SK-N-SH treated with all-trans-retinoic acid at 6 μM for 48 hours (cell line): ENCODE results near the gene GIMAP7.

Experiments used
- ATAC-seq: fragments of 200-7000 bp; cut with Tn5 transposase; 3 replicates; pipeline ENCODE4 v1.9.1; 2020; ENCODE audit warnings: mild to moderate bottlenecking, moderate library complexity
- ARNTL ChIP-seq: fragments of 450-650 bp; formaldehyde crosslinking; IDR thresholded peaks from 2 replicates; pipeline ENCODE4 v1.5.0; 2020; ENCODE audit warnings: low read depth, mild to moderate bottlenecking, moderate library complexity, borderline replicate concordance
- CREB5 ChIP-seq: fragments of 250-450 bp; sonication (Bioruptor Pico); IDR thresholded peaks from 2 replicates; pipeline ENCODE4 v1.5.1; 2020; ENCODE audit warnings: low read depth, mild to moderate bottlenecking, moderate library complexity
- CSDC2 ChIP-seq: fragments of 250-450 bp; sonication (Bioruptor Pico); IDR thresholded peaks from 2 replicates; pipeline ENCODE4 v1.5.0; 2020; ENCODE audit warnings: mild to moderate bottlenecking, moderate library complexity
- CSRNP3 ChIP-seq: fragments of 250-450 bp; sonication (Bioruptor Pico); IDR thresholded peaks from 2 replicates; pipeline ENCODE4 v1.5.1; 2021; ENCODE audit warnings: mild to moderate bottlenecking, moderate library complexity
- ESRRG ChIP-seq: fragments of 250-450 bp; sonication (Bioruptor Pico); IDR thresholded peaks from 2 replicates; pipeline ENCODE4 v1.6.1; 2021; ENCODE audit warnings: mild to moderate bottlenecking
- GLIS3 ChIP-seq: fragments of 250-450 bp; sonication (Bioruptor Pico); IDR thresholded peaks from 2 replicates; pipeline ENCODE4 v1.5.0; 2020; ENCODE audit warnings: mild to moderate bottlenecking, moderate library complexity
- ISL1 ChIP-seq: fragments of 250-450 bp; sonication (Bioruptor Pico); IDR thresholded peaks from 2 replicates; pipeline ENCODE4 v2.1.2; 2022; ENCODE audit warnings: mild to moderate bottlenecking, moderate library complexity
- OSR1 ChIP-seq: fragments of 250-450 bp; sonication (Bioruptor Pico); IDR thresholded peaks from 2 replicates; pipeline ENCODE4 v1.8.0; 2022; ENCODE audit warnings: moderate library complexity, mild to moderate bottlenecking, inconsistent platforms
- PATZ1 ChIP-seq: fragments of 250-450 bp; sonication (Bioruptor Pico); IDR thresholded peaks from 2 replicates; pipeline ENCODE4 v1.8.0; 2020; ENCODE audit warnings: mild to moderate bottlenecking, moderate library complexity, borderline replicate concordance
- POU6F1 ChIP-seq: fragments of 250-450 bp; sonication (Bioruptor Pico); IDR thresholded peaks from 2 replicates; pipeline ENCODE4 v1.8.0; 2021; ENCODE audit warnings: low read depth, mild to moderate bottlenecking, moderate library complexity, borderline replicate concordance
- PPARA ChIP-seq: fragments of 250-450 bp; sonication (Bioruptor Pico); IDR thresholded peaks from 2 replicates; pipeline ENCODE4 v1.5.0; 2020; ENCODE audit warnings: mild to moderate bottlenecking, borderline replicate concordance
- RARB ChIP-seq: fragments of 250-450 bp; sonication (Bioruptor Pico); IDR thresholded peaks from 2 replicates; pipeline ENCODE4 v1.8.0; 2021; ENCODE audit warnings: mild to moderate bottlenecking, moderate library complexity
- SNAI2 ChIP-seq: fragments of 250-450 bp; sonication (Bioruptor Pico); IDR thresholded peaks from 2 replicates; pipeline ENCODE4 v1.5.0; 2020; ENCODE audit warnings: mild to moderate bottlenecking, moderate library complexity
- TCF4 ChIP-seq: fragments of 250-450 bp; sonication (Bioruptor Pico); IDR thresholded peaks from 2 replicates; pipeline ENCODE4 v1.8.0; 2021; ENCODE audit warnings: mild to moderate bottlenecking, moderate library complexity, borderline replicate concordance
- TOX ChIP-seq: fragments of 250-450 bp; sonication (Bioruptor Pico); IDR thresholded peaks from 2 replicates; pipeline ENCODE4 v1.8.0; 2021; ENCODE audit warnings: mild to moderate bottlenecking, moderate library complexity, borderline replicate concordance
- TSHZ2 ChIP-seq: fragments of 250-450 bp; sonication (Bioruptor Pico); IDR thresholded peaks from 2 replicates; pipeline ENCODE4 v1.5.0; 2020; ENCODE audit warnings: mild to moderate bottlenecking, moderate library complexity
- ZC3H10 ChIP-seq: fragments of 250-450 bp; sonication (Bioruptor Pico); IDR thresholded peaks from 2 replicates; pipeline ENCODE4 v1.5.1; 2021; ENCODE audit warnings: mild to moderate bottlenecking, moderate library complexity
- ZFP3 ChIP-seq: fragments of 250-450 bp; sonication (Bioruptor Pico); IDR thresholded peaks from 2 replicates; pipeline ENCODE4 v1.5.0; 2020; ENCODE audit warnings: mild to moderate bottlenecking, moderate library complexity
- ZFP30 ChIP-seq: fragments of 450-650 bp; formaldehyde crosslinking; IDR thresholded peaks from 2 replicates; pipeline ENCODE4 v1.5.0; 2022; ENCODE audit warnings: mild to moderate bottlenecking, moderate library complexity
- ZNF565 ChIP-seq: fragments of 450-650 bp; formaldehyde crosslinking; conservative IDR thresholded peaks from 2 replicates; pipeline ENCODE4 v1.5.0; 2020; ENCODE audit warnings: low read depth, mild to moderate bottlenecking, moderate library complexity
- ZNF70 ChIP-seq: fragments of 450-650 bp; formaldehyde crosslinking; IDR thresholded peaks from 2 replicates; pipeline ENCODE4 v1.5.0; 2020; ENCODE audit warnings: mild to moderate bottlenecking, moderate library complexity
- ZNF8 ChIP-seq: fragments of 450-650 bp; formaldehyde crosslinking; IDR thresholded peaks from 2 replicates; pipeline ENCODE4 v1.5.0; 2020; ENCODE audit warnings: mild to moderate bottlenecking, moderate library complexity

GIMAP7 gene

GRCh38 chr7:150538259-150538658, 23.6 kb downstream of the GIMAP7 start:
- ATAC-seq: no peak
- TF ChIP-seq ESRRG (CRISPR knock-in tag) (no peak), ZC3H10 (CRISPR knock-in tag) (no peak), ARNTL (CRISPR knock-in tag) (no peak), PPARA (no peak), ZNF8 (CRISPR knock-in tag) (no peak), OSR1 (no peak), TCF4 (CRISPR knock-in tag) (no peak), ZFP30 (CRISPR knock-in tag) (no peak), ZFP3 (CRISPR knock-in tag) (no peak), CSDC2 (CRISPR knock-in tag) (no peak), TOX (CRISPR knock-in tag) (no peak), CREB5 (no peak), POU6F1 (no peak), SNAI2 (CRISPR knock-in tag) (no peak), ZNF70 (CRISPR knock-in tag) (no peak), RARB (no peak), TSHZ2 (CRISPR knock-in tag) (no peak), ISL1 (no peak), PATZ1 (no peak)

GRCh38 chr7:150553163-150553562, 38.5 kb downstream of the GIMAP7 start:
- TF ChIP-seq RARB: no peak
- TF ChIP-seq ESRRG (CRISPR knock-in tag): no peak
- TF ChIP-seq OSR1: no peak
- no peak for TF ChIP-seq PATZ1
- no peak for TF ChIP-seq CSRNP3 (CRISPR knock-in tag)
- TF ChIP-seq ZFP3 (CRISPR knock-in tag): no peak
- TF ChIP-seq SNAI2 (CRISPR knock-in tag): no peak
- TF ChIP-seq ZNF8 (CRISPR knock-in tag): no peak
- no peak for ATAC-seq

GRCh38 chr7:150556521-150557138, 42.0 kb downstream of the GIMAP7 start:
- no peak for ATAC-seq
- TF ChIP-seq CREB5: no peak
- no peak for TF ChIP-seq CSRNP3 (CRISPR knock-in tag)
- no peak for TF ChIP-seq ZC3H10 (CRISPR knock-in tag)
- no peak for TF ChIP-seq GLIS3 (CRISPR knock-in tag)
- no peak for TF ChIP-seq CSDC2 (CRISPR knock-in tag)
- TF ChIP-seq ZFP30 (CRISPR knock-in tag): no peak
- no peak for TF ChIP-seq ZNF8 (CRISPR knock-in tag)
- no peak for TF ChIP-seq ZNF565
- TF ChIP-seq ESRRG (CRISPR knock-in tag): no peak
- TF ChIP-seq ZFP3 (CRISPR knock-in tag): no peak
- TF ChIP-seq SNAI2 (CRISPR knock-in tag): no peak
